ENCODE data around the gene YIF1A. TPM values are rescaled to one million over a fixed set of nuclear protein-coding genes. Genes with fewer than 3 reads are reported as not detected.
A peak's percentile ranks its signal among the peaks of the same experiment; 100 is the strongest.

YIF1A gene
- polyA plus RNA-seq, 1 experiment: 228 TPM

DNA sequence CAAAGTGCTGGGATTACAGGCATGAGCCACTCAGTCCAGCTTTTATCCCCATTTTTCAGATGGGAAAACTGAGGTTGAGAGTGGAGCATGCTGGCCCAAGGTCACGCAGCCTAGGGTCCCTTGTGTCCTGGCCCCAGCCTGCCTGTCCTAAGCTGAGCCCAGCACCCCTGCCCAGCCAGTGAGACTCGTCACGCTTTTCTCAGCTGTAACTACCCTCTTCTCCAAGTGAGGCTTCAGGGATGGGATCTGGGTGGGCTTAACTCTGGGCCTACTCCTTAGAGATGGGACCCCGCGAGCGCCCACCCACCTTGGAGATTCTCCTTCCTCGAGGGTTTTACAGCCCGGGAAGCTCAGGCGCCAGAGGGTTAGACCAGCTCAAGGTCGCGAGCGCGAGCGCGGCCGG, 2.4 kb upstream of the YIF1A start:
- no peak overlapping the region for H3K4me3 ChIP-seq (ENCODE audit: low read depth, low read length)
- H3K36me3 ChIP-seq (ENCODE audit: control insufficient read depth, insufficient read depth, low read length): no peaks in the 10 kb centered on the region
- ChIA-PET POLR2A (interaction anchor here (0.6 kb wide), 1 partner anchor 21 kb away, joined by 5 read pairs; no protein-coding TSS in a partner anchor), CTCF (interaction anchor here (1.2 to 4.5 kb wide), 4 partner anchors 9 to 98 kb away, joined by 3 to 34 read pairs (median 6); no protein-coding TSS in a partner anchor)
- no peak for TF ChIP-seq CTCF (IDR thresholded peaks at IDR 0.05; ENCODE audit: insufficient read depth, low read depth, low read length)
- peaks cover 23% of the 10 kb centered on the region for H3K27me3 ChIP-seq (ENCODE audit: control insufficient read depth, insufficient read depth, low read length)
- DNase-seq (ENCODE audit: low read depth): no peak

GRCh38 chr11:66290330-66290621, 1.3 kb upstream of the YIF1A start:
- peaks cover 21% of the 10 kb centered on the region for H3K27me3 ChIP-seq (ENCODE audit: control insufficient read depth, insufficient read depth, low read length)
- H3K4me3 ChIP-seq (ENCODE audit: low read depth, low read length): no peak overlapping the region
- peaks cover 6% of the 10 kb centered on the region for H3K36me3 ChIP-seq (ENCODE audit: control insufficient read depth, insufficient read depth, low read length)
- ChIA-PET POLR2A (no interaction called here), CTCF (interaction anchor here (1.1 to 4.5 kb wide), 3 partner anchors 8 to 22 kb away, joined by 3 to 34 read pairs (median 6); no protein-coding TSS in a partner anchor)
- no peak for TF ChIP-seq CTCF (IDR thresholded peaks at IDR 0.05; ENCODE audit: insufficient read depth, low read depth, low read length)
- no peak for DNase-seq (ENCODE audit: low read depth)

DNA sequence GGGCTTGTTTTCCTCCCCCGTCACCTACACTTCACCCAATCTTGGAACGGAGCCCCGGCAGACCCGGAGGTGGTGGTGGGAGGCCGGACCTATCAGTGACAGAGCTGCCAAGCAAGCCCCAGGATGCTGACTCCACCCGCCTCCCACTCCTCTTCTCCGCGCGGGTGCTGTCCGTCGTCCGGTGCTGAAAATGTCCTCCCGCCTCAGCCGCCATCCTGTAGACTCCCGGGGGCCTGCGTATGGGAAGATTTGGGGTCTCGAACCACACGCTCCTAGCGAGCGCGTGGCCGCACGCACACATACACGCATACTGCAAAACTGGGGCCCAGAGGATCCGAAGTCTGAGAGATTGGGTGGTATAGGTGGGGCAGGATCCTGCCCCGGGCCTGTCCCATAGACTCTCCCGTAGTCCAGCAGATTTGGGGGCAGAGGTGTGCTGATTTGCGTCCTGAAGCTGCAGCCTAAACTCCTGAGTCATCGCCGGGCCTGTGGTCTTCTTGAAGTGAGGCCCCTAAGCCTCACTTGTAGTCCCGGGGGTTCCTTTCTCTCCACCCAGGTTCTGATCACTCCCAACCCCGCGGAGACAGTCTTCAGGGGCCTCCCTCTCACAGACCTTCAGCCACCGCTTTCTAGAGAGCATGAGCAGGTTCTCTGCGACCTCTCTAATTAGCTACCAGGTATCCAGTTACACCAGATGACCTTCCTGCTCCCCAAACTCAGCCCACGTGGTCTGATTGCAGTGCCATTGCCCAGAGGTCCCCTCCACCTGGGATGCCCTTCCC, 796 bp upstream of the YIF1A start:
- Histone ChIP-seq H3K27me3 (ENCODE audit: control insufficient read depth, insufficient read depth, low read length) (peaks cover 21% of the 10 kb centered on the region), H3K36me3 (ENCODE audit: control insufficient read depth, insufficient read depth, low read length) (peaks cover 8% of the 10 kb centered on the region), H3K4me3 (ENCODE audit: low read depth, low read length) (peak overlapping the region; percentile 62)
- ChIA-PET CTCF (interaction anchor here (0.9 to 4.5 kb wide), 13 partner anchors 7 to 132 kb away, joined by 3 to 34 read pairs (median 5); partner anchors contain the start of genes NPAS4, RAB1B and RIN1), POLR2A (interaction anchor here (0.6 to 1.6 kb wide), 9 partner anchors 7 to 278 kb away, joined by 3 to 18 read pairs (median 6); partner anchors contain the start of gene CD248)
- DNase-seq (ENCODE audit: low read depth): no peak
- no peak for TF ChIP-seq CTCF (IDR thresholded peaks at IDR 0.05; ENCODE audit: insufficient read depth, low read depth, low read length)

GRCh38 chr11:66287889-66288670, 863 bp downstream of the YIF1A start:
- no peak for DNase-seq (ENCODE audit: low read depth)
- Histone ChIP-seq H3K27me3 (ENCODE audit: control insufficient read depth, insufficient read depth, low read length) (peaks cover 13% of the 10 kb centered on the region), H3K36me3 (ENCODE audit: control insufficient read depth, insufficient read depth, low read length) (peaks cover 10% of the 10 kb centered on the region), H3K4me3 (ENCODE audit: low read depth, low read length) (peak overlapping the region; percentile 84)
- ChIA-PET POLR2A (interaction anchor here (1.6 kb wide), 1 partner anchor 25 kb away, joined by 18 read pairs; no protein-coding TSS in a partner anchor), CTCF (interaction anchor here (1.1 to 4.5 kb wide), 8 partner anchors 11 to 133 kb away, joined by 3 to 34 read pairs (median 6); partner anchors contain the start of genes NPAS4, RAB1B and RIN1)
- no peak for TF ChIP-seq CTCF (IDR thresholded peaks at IDR 0.05; ENCODE audit: insufficient read depth, low read depth, low read length)
